NCI-H510A (cell line): ENCODE measurements around the gene RPSA.
"Not testable (repeated sequence)": the region's sequence is repeated elsewhere in the genome, so short reads cannot be mapped to it uniquely, and the experiment has no call there.

Source experiments
- DNase-seq: peaks from one replicate; lab custom pipeline; 2025; lab: John Stamatoyannopoulos, UW

The RPSA gene

DNA sequence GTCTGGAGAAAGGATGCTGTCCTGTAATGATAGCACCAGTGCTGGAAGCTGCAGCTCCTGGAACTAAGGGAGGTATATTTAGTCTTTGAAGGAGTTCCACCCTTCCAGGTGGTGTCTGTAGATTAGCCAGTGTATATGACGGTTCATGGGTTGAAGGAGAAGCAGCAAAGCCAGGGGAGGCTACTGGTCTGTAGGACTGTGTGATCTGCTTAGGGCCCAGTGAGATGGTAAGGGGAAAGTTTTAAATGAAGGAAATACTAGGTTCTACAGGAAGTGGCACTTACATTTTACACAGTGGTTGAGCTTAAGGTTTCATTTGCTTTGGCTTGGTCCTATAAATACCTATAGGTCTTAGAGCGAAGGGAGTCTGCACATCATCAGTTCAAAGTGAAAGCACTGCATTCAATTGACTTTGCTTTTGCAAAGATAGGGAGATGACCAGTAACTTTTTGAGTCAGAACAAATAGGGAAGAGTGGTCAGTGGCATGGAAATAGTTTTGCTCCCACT is 17.7 kb upstream of the RPSA start:
- no peak for DNase-seq

DNA sequence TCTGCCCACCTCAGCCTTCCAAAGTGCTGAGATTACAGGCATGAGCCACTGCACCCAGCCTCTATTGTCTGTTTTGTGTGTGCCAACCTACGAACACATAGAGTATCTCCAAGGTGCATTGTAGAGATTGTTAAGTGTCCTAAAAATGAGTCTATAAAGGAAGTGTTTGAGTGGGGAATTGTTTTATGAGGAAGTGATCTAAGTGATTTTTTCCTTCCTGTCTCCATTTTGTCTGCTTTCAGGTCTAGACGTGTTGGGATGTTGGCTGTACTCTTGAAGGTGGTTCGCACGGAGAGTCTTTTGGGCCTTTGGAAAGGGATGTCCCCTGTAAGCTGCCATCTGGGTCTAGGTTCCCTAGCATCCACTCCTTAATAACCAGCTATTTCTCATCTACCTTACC is 16.3 kb upstream of the RPSA start:
- DNase-seq, result no peak

DNA sequence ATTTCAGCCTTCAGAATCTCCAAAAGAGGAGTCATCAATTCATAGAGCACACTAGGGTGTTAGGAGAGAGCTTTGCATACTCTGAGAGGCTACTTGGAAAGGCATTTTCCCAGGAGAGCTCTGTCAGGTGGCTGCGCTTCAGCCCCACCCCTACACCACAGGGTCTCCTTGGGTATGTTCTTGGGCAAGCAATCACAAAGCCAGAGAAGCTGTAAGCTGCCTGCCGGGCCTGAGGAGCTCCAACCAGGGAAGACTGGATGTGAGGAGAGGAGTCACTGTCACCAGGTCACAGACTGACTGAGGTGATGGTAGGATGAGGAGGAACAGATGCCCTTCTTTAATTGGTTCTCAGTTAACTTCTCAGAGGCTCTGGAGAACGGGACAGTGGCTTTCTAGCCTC is 9.8 kb upstream of the RPSA start:
- DNase-seq, result no peak

DNA sequence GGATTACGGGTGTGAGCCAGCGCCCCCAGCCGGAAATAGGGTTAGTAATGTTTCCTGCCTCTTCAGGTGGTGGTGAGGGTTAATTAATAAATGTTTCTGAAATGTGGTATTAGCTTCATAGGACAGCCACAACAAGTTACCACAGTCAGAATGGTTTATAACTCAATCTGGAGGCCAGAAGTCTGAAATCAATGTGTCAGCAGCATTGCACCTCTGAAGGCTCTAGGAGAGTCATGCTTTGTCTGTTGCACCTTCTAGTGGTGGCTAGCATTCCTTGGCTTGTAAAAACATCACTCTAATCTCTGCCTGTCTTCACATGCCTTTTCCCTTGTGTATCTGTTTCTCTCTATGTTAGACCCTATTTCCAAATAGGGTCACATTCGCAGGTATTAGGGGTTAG is 7.8 kb upstream of the RPSA start:
- DNase-seq, result no peak

DNA sequence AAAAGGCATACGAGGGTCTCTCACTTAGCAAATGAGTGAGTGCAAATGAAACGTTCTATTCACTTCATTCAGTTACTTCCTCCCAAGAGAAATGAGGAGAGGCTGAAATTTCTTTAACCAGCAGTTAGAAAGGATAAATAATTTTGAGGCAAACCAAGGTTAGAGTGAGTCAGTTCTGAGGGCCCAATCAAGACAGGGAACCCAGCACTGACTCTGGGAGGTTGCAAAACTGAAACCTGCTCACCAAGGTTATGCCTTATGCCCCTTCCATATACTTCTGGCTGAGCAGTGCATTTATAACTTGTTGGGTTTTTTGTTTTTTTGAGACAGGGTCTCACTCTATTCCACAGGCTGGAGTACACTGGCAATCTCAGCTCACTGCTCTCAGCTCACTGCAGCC is 4.5 kb upstream of the RPSA start:
- DNase-seq, result no peak

DNA sequence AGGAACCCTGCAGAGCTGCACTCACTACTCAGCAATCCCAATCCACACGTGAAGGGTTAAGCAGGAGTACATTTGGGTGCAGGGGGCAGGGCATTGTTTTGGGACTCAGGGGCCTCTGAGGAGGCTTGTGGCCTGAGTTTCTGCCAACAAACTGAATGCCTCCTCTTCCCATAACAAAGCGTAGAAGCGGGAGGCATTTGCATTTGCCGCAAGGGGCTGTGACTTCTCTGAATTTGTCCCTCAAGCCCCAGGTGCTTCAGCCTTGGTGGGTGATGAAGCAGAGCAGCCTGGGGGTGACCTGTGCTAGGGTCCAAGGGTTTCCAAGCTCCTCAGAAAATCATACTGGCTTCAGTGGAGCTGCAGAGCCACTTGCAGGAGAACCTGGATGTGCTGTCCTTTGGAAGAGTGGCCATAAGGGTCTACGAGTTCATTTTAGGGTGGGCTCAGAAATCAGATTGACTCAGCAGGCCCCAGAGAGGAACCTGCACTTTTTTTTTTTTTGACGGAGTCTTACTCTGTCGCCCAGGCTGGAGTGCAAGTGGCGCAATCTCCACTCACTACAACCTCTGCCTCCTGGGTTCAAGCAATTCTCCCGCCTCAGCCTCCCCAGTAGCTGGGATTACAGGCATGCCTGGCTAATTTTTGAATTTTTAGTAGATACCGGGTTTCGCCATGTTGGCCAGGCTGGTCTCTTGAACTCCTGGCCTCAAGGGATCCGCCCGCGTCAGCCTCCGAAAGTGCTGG is 1.4 kb upstream of the RPSA start:
- no peak for DNase-seq

DNA sequence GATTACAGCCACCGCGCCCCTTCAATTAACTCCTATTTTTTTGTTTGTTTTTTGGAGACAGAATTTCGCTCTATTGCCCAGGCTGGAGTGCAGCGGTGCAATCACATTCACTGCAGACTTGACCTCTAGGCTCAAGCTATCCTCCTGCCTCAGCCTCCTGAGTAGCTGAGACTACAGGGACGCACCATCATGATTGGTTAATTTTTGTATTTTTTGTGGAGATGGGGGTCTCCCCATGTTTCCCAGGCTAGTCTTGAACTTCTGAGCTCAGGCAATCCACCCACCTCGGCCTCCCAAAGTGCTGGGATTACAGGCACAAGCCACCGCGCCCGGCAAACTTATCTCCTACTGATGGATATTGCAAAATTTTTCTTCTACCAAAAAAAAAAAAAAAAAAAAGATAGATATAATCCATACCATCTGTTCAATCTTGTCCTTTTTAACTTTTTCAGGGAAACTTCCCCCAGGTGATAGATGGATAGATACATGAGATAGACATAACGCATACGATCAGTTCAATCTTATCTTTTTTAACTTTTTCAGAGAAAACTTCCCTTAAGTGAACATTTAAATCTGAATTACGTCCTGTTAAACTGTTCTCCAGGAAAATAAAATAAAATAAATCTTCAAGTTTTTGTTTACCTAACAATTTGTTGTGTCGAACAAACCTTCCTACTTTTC is 693 bp upstream of the RPSA start:
- DNase-seq, result no peak

DNA sequence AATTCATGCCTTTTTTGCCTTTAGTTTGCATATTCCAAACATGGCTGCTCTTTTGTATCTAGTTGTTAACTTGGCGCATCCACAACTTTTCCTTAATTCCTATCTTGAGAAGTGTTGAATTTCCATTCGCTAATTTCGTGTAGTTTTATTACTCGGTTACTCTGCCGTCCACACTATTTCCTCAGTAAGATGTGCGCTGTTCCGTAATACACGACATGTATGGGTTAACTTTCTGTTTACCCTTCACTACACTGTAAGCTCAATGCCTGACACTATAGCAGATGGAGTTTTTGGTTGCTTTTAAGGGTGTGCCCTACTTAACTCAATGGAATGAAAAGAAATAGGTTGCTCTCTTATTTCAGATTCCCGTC is 724 bp downstream of the RPSA start:
- no peak for DNase-seq

DNA sequence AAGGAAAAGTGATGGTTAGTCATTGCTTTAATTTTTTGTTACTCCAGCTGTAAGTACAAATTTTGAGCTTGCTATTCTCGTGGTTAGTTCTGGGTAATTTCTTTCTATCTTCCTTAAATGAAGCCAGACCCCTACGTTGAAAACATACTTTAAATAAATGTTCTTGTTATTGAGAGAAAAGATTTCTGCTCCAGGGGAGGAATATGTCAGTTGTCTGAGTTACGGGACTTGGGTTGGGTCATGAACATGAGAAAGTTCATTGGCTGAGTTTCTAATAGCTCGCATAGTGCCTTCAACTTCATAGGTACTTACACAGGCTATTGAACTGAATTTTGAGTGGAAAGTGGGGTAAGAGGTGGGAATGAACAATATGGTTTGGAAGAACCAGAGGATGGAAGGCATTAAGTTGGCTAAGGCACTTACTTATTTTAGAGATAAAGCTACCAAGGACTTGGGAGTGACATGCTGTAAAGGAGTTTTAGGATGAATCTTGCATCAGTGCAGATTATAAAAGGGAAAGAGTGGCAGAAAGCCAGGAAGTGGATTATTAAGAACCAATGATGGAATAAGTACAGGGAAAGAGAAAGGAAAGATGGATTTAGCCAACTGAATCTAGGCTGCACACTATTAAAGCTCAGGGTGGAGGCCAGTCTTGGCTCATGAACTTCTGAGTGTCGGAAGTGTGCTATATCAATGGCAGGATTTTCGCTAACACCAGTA is 1.4 kb downstream of the RPSA start:
- DNase-seq, result no peak

DNA sequence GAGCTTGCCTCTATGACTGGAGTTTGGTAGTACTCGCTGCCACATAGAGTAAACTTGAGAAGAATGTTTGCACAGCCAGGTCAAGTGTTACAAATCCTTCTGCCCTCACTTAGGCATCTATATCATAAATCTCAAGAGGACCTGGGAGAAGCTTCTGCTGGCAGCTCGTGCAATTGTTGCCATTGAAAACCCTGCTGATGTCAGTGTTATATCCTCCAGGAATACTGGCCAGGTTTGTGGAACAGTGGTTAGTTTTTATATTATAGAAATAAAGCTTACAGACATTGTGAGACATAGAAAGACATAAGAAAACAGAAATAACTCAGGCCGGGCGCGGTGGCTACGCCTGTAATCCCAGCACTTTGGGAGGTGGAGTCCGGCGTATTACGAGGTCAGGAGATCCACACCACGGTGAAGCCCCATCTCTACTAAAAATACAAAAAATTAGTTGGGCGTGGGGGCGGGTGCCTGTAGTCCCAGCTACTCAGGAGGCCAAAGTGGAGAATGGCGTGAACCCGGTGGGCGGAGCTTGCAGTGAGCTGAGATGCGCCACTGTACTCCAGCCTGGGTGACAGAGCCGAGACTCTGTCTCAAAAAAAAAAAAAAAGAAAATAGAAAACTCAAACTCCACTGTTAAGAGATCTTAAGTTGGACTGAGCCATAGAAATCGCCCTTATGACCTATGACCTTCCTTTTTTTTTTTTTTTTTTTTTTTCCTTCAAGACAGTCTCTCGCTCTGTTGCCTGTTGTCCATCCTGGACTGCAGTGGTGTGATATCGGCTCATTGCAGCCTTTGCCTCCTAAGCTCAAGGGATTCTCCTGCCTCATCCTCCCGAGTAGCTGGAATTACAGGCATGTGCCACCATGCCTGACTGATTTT is 2.2 kb downstream of the RPSA start:
- DNase-seq, result no peak

DNA sequence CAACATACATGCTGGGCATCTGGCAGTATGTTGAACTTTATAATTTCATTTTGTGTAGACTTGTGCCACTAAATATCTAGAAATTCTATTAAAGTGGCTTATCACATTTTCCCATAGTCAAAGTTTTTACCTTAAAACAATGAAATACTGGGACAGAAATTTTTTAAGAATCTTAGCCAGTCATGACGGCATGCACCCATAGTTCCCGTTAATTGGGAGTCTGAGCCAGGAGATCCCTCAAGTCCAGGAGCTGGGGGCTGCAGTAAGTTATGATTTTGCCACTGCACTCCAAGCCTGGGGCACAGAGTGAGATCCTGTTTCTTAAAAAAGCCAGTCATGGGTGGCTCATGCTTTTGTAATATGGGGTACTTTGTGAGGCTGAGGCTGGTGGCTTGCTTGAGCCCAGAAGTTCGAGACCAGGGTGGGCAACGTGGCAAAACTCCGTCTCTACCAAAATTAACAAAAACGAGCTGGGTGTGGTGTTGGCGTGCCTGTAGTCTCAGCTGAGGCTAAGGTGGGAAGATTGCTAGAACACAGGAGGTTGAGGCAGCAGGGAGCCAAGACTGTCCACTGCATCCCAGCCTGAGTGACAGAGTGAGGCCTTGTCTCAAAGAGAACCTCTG is 3.1 kb downstream of the RPSA start:
- DNase-seq, result no peak

DNA sequence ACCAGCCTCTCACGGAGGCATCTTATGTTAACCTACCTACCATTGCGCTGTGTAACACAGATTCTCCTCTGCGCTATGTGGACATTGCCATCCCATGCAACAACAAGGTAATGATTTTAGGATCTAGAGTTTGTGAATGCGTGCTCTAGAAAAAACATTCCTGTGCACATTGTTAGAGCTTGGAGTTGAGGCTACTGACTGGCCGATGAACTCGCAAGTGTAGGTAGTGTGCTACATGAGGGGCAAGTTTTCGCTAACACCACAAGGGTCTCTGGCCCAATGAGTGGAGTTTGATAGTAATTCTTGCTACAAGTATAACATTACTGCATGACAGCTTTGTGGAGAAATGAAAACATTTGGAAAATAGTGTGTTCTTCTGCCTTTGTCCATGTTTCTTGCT is 4.4 kb downstream of the RPSA start:
- no peak for DNase-seq

DNA sequence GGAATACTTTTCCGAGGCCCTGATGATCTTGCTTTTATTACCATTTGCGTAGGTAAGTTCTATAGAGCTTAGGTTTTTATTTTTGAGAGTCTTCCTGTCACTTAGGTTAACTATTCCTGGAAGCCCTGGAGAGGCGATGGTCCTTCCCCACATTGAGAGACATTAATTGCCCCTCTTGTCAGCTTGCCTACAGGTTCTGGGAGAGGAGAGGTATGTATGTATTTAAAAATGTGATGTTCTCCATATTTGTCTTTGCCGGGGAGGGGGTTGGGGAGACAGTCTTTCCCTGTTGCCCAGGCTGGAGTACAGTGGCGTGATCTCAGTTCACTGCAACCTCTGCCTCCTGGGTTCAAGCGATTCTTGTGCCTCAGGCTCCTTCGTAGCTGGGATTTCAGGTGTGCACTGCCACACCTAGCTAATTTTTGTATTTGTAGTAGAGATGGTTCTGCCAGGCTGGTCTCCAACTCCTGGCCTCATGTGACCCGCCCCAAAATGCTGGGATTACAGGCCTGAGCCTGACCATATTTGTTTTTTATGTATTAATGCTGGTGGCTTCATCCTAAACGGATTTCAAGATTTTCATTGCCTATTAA is 6.2 kb downstream of the RPSA start:
- DNase-seq, result no peak

DNA sequence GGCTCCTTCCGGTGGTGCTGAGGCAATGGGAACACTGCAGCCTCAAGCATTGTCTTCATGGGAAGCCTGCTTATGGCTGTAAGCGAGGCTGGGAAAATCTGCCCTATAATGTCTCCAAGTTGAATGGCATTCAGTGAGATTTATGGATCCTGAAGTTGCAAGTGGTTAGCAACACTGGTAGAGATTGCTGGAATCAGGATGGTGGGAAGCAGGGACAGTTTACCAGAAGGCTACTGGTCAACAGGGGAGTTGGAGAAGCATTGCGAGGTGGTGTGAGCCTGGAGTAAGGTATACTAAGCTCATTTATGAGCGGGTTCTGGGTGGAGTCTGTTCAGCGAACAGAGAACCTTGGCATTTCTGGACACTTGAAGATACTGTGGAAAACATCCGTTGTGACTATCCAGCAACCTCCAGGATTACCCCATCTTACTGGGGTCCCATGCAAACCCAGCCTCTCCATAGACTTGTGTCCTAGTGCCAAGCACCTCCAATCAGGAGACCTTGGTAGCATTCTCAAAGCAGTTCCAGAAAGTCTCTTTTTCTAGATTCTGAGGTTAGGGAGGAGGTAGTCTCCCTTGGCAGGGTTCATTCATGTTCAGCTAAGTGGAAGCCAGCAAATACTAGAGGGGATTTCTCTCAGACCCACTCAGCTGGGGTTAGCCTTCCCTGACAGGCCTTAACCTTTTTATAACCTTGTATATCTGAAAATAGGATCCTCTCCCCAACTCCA is 7.3 kb downstream of the RPSA start:
- no peak for DNase-seq

DNA sequence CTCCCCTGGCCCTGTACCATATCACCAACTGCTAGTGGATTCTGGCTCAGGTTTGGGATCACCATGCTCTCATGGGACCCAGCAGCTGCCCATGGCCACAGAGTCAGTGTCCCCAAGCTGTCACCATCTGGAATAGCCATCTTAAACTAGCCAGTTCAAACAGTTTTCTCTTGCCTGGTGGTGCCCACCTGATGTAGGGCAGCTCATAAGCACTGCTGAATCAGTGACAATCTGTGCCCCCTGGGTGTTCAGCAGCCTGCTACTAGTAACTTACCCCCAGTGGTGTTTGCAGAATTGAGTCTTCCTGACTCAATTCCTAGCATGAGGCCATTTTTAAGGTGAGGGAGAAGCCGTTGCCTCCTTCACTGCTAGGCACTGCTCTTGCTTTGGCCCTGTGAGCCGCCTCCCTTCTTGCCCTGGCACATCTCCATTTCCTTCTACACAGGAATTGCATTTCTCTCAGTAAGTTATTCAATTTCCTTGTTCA is 7.9 kb downstream of the RPSA start:
- DNase-seq, result no peak

DNA sequence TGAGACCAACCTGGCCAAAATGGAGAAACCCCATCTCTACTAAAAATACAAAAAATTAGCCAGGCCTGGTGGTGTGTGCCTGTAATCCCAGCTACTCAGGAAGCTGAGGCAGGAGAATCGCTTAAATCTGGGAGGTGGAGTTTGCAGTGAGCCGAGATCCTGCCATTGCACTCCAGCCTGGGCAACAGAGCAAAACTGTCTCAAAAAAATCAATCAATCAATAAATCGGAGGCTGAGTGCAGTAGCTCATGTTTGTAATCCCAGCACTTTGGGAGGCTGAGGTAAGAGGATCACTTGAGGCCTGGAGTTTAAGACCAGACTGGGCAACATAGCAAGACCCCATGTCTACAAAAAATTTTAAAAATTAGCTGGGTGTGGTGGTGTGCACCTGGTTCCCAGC is 8.8 kb downstream of the RPSA start:
- not testable (repeated sequence) for DNase-seq

DNA sequence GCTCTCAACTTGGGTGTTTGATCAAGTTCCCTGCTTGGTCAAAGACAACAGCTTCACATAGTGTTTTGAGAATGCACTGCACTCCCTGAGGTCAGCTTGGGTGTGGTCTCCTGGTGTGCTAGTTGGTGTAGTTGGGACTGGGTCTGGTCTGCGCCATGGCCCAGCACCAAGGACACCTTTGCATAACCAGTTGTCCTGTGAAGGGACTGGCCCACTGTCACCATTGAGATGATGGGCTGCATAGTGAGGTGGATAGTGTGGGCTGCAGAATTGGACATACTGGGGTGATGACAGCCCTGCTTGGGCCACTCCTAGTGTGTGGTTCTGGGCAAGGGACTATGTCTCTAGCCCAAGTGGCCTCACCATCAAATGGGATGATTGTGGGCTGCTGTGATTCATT is 9.5 kb downstream of the RPSA start:
- no peak for DNase-seq

DNA sequence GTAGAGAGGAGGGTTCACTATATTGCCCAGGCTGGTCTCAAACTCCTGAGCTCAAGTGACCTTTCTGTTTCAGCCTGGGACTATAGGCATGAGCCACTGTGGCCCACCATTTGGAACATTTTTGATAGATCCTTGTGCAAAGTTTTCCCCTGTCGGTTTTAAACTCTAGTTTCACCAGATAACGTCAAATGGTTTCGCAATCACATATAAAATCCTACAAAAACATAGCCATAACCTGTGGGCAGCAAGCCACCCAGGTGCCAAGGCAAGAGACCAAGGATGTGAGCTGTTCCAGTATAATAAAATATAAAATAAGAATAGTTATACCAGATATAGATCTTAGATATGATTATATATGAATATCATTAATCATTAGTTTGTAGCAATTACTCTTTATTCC is 10.5 kb downstream of the RPSA start:
- DNase-seq, result not testable (repeated sequence)

DNA sequence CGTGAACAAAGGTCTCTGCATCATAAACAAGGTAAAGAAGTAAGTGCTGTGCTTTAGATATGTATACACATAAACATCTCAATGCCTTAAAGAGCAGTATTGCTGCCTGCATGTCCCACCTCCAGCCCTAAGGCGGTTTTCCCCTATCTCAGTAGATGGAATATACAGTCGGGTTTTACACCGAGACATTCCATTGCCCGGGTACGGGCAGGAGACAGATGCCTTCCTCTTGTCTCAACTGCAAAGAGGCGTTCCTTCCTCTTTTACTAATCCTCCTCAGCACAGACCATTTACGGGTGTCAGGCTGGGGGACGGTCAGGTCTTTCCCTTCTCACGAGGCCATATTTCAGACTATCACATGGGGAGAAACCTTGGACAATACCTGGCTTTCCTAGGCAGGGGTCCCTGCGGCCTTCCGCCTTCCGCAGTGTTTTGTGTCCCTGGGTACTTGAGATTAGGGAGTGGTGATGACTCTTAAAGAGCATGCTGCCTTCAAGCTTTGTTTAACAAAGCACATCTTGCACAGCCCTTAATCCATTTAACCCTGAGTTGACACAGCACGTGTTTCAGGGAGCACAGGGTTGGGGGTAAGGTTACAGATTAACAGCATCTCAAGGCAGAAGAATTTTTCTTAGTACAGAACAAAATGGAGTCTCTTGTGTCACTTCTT is 12.2 kb downstream of the RPSA start:
- DNase-seq, result not testable (repeated sequence)
